Stimulated activated CD8-positive, alpha-beta memory T cell treated with anti-CD3 and anti-CD28 coated beads, Interleukin-12 subunit alpha, Interleukin-12 subunit beta, amount 100 ng/mL, for 24 hours (primary cell): ENCODE results near the gene ANKRD45.
"Not testable (repeated sequence)": the region's sequence is repeated elsewhere in the genome, so short reads cannot be mapped to it uniquely, and the experiment has no call there.

Experiments
- DNase-seq: peaks from one replicate; pipeline ENCODE4 v3.0.0-alpha.2; 2020; ENCODE audit errors: extremely low read depth

Gene ANKRD45

DNA sequence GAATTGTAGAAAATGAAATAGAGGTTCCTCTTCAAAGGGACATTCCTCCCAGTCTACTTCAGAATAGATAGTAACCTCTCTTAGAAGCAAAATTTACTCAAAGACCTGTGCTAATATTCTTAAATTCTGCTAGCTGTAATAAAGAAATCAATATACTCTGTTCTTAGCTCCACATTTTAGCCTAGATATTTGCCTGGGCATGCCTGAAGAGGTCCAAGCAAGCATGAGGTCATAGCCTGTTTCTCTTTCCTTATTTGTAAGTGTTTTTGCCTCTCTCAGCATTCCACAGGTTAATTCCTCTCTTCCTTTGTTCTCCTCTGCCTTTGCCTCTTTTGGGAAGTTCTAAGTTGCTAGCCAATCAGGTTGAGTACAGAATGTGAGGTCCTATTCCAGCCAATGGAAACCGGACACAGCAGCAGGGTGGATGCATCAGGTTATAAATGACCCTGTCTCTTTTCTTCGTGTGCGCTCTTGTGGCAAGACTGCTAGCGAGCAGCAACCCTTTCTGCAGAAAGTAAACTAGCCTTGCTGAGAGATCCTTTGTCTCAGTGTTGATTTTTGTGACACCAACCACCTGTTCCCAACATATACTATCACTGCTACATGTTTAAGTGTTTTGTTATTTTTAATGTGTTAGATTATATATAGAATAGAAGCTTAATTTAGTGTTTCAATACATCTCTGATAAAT lies 27.1 kb downstream of the ANKRD45 start:
- DNase-seq = not testable (repeated sequence)

DNA sequence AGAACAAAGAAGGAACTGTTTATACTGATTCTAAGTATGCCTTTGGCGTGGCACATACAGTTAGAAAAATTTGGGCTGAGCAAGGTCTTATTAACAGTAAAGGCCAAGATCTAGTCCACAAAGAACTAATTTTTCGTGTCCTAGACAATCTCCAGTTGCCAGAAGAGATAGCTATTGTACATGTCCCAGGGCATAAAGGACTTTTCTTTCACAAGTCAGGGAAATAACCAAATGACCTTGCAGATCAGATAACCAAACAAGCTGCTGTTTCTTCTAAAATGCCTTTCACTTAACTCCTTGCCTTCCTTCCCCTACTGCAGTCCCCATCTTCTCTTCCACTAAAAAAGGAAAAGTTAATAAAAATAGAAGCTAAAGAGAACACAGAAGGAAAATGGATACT lies 30.5 kb downstream of the ANKRD45 start:
- DNase-seq = no peak

DNA sequence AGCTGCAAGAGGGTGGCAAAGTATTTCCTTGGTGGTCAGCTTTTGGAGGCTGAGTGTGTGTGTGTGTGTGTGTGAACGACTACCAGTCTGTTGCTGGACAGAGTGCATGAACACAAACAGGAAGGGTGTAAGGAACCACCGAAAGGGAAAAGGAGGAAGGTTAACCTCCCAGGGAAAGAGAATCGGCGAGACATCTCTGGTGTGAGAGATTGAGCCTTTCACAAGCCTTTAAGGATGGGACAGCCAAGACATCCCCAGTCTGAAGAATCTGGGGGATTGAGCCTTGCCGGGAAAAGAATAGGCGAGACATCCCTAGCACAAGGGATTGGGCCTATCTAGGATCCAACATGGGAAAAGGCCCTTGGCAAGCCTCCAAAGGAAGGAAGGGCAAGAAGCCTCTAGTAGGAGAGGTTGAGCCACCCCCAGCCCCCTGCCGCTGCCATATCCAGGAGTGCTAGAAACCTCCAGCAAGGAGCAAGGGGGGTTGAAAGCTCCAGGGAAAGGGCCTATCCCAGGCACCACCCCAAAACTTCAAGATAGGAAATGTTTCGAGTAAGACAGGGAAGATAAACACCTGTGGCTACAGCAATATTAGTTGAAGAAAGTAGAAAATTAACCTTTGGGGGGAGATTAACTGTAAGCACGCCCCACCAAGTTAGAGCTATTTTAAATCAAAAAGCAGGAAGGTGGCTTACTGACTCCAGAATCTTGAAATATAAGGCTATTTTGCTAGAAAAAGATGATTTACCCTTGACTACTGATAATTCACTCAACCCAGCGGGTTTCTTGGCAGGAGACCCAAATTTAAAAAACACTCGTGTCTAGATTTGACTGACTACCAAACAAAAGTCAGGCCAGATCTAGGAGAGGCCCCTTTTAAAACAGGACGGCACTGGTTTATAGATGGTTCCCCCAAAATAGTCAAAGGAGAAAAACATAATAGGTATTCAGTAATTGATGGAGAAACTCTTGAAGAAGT lies 31.3 kb downstream of the ANKRD45 start:
- DNase-seq = no peak

DNA sequence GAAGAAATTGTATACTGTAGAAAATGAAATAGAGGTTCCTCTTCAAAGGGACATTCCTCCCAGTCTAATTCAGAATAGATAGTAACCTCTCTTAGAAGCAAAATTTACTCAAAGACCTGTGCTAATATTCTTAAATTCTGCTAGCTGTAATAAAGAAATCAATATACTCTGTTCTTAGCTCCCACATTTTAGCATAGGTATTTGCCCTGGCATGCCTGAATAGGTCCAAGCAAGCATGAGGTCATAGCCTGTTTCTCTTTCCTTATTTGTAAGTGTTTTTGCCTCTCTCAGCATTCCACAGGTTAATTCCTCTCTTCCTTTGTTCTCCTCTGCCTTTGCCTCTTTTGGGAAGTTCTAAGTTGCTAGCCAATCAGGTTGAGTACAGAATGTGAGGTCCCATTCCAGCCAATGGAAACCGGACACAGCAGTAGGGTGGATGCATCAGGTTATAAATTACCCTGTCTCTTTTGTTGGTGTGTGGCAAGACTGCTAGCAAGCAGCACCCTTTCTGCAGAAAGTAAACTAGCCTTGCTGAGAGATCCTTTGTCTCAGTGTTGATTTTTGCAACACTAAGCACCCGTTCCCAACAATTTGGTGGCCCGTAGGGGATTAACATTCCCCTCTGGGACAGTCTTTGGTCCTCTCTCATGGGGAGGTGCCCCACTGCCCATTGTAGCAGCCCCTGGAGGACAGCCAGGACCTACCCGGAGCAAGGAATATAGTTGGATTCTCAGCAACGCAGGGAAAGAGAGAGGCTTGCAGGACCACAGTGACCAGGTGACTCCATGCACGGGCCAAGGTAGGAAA lies 32.2 kb downstream of the ANKRD45 start:
- DNase-seq = not testable (repeated sequence)

DNA sequence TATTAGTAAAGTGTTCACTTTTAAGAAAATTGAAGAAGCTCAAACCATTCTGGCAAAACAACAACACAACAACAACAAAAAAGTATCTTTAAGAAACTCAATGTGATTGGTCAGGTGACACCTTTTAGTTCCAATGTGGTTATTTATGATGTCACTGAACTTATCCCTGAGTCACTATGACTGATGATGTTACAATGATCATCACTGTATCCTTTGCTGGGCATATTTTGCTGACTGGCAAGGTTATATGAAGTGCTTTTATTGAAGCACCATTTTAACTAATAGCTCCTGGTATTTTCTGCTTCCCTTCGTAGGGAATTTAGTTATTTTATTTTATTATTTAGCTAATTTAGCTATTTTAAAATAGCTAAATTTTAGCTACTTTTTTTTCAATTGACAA lies 34.5 kb downstream of the ANKRD45 start, which contains the start of gene TEX50:
TSS of gene TEX50 (plus strand) at position 223 of the 400 bp plus-strand sequence. CDS start 184 bp downstream, outside the sequence.
- DNase-seq = no peak

DNA sequence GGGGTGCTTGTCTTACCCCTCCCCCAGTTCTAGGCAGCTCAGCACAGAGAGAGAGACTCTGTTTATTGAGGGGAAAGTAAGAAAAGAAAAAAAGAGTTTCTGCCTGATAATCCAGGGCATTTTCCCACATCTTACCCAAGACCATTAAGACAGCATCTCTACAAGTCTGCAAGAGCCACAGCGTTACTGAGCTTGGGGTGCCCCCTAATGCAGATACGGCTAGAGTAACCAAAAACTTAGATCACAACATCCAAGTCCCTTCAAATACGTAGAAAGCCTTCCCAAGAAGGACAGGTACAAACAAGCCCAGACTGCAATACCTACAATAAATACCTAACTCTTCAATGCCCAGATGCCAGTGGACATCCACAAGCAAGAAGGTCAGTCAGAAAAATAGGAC lies 40.8 kb downstream of the ANKRD45 start:
- no peak for DNase-seq

DNA sequence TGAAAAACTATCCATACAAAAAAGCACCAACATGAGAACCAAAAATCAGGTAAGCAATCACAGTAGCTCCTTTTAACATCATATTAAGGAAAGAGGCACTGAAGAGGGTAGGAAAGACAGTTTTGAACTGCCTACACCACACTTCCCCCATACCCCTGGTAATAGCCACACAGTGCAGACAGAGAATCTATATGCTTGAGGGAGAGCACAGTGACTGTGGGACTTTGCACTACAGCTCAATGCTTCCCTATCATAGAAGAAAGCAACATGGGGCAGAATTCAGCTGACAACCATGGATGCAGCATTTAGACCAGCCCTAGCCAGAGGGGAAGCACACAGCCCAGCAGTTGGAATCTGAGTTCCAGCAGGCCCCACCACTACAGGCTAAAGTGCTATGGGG lies 42.4 kb downstream of the ANKRD45 start:
- no peak for DNase-seq

DNA sequence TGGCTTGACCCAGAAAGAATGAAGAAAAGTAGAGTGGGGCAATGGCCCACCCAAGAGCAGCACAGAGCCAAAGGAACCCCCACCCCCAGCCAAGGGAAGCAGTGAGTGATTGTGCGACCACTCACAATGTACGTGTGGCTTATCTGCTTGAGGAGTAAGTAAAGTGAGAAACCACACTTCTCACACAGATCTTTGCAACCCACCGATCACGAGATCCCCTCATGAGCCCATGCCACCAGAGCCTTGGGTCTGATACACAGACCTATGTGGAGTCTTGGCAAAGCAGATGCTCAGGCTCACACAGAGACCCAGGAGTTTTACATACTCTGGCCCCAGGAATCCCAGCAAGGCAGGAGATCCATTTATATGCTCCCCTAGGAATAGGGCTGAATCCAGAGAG lies 52.8 kb downstream of the ANKRD45 start:
- DNase-seq = no peak

DNA sequence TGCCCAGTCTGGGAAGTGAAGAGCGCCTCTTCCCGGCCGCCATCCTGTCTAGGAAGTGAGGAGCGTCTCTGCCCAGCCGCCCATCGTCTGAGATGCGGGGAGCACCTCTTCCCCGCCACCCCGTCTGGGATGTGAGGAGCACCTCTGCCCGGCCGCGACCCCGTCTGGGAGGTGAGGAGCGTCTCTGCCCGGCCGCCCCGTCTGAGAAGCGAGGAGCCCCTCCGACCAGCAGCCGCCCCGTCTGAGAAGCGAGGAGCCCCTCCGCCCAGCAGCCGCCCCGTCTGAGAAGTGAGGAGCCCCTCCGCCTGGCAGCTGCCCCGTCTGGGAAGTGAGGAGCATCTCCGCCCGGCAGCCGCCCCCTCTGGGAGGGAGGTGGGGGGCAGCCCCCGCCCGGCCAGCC lies 56.6 kb downstream of the ANKRD45 start:
- not testable (repeated sequence) for DNase-seq

DNA sequence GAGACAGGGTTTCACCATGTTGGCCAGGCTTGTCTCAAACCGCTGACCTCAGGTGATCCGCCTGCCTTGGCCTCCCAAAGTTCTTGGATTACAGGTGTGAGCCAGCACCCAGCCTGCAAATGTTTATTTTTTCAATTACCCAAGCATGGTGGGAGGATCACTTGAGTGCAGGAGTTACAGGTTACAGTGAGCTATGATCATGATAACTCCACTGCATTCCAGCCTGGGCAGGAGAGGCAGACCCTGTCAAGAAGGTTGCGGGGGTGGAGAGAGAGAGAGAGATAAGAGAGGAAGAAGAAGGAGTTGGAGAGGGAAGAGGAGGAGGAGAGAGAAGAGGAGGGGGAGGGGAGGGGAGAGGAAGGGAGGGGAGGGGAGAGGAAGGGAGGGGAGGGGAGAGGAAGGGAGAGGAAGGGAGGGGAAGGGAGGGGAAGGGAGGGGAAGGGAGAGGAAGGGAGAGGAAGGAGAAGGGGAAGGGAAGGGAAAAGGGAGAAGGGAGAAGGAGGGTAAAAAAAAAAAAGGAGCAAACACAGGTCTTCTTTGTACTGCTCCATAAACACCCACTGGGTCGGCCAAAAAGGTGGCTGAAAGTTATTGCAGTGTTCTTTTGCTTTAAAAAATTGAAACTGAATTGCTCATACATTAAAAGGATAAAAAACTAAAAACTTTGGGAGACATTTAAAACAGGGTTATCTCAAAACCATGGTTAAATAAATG lies 61.0 kb downstream of the ANKRD45 start:
- DNase-seq = no peak

DNA sequence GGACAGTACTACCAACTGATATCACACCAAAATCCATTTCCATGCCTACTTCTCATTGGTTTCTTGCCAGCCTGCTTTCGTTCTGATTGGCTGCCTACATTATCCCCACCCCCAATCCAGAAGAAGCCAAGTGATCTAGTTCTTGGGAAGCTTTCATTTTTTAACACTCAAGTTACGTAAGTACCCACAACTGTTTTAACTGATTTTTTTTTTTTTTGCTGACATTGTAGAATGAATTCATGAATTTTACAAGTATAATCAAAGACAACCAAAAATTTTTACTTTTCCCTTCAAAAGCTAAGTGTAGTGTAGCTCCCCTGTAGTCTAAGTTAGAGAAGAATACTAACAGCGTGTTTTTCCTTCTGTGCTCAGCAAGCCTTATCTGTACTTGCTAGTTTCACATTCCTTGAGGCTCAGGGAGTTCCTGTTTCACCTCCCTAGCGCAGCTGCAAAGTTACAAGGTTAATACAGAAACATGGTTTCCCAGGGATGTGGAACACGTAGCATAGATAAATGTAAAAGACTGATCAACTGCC lies 66.5 kb downstream of the ANKRD45 start, which contains the start of gene SLC9C2:
TSS of gene SLC9C2 (minus strand) at position 17 of the 536 bp plus-strand sequence. CDS start 1,296 bp downstream, outside the sequence.
- no peak for DNase-seq

DNA sequence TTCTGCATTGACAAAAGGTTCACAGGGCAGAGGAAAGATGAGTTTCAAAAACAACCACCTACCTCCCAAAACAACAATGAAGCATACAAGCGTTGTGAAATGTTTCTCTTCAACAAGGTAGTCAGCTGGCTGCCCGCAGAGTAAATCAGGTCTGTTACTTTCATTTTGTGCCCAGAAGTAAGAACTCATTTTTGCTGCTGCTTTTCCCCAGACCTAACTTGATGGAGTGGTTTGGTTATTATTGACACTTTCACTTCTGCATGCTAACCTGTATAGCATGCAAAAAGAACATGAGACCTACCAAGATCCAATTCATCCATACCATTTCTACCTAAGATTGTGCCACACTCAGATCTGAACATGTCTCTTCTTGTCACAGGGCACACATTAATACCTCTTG lies 68.1 kb downstream of the ANKRD45 start:
- no peak for DNase-seq

DNA sequence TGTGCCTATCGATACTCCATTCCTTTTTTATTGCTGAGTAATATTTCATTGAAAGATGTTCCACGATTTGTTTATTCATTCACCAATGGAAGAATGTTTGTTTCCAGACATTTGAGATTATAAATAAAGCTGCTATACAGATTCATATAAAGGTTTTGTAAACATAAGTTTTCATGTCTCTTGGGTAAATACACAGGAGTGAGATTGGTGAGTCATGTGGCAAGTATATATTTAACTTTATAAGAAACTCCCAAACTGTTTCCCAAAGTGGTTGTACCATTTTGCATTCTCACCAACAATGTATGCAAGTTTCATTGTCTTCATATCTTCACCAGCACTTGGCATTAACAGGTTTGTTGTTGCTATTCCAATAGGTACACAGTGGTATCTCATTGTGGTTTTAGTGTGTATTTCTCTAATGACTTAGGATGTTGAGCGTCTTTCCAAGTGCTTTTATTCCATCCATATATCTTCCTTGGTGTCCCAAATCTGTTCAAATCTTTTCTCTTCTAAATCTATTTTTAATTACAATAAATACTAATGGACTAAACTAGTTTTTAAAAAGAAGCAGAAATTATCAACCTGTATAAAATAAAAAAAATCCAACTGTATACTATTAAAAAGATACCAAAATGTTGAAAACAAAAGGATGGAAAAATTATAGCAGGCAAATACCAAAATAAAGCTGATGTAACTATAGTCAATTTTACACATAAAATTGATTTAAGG lies 73.4 kb downstream of the ANKRD45 start:
- no peak for DNase-seq

DNA sequence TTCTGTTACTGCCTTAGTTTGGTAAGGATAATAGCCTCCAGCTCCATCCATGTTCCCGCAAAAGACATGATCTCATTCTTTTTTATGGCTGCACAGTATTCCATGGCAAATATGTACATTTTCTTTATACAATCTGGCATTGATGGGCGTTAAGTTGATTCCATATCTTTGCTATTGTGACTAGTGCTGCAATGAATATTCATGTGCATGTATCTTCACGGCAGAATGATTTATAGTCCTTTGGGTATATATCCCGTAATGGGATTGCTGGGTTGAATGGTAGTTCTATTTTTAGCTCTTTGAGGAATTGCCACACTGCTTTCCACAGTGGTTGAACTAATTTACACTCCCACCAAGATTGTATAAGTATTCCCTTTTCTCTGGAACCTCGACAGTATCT lies 78.5 kb downstream of the ANKRD45 start:
- not testable (repeated sequence) for DNase-seq

DNA sequence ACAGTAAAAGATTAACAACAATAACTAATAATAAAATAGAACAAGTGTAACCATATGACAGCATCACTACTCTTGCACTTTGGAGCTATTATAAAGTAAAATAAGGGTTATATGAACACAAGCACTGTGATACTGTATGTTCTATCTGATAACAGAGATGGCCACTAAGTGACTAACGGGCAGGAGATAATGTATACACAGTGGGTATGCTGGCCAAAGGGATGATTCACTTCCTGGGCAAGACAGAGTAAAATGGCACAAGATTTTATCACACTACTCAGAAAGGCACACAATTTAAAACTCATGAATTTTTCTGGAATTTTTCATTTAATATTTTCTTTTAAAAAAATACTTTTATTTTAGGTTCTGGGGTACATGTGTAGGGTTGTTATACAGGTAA lies 79.1 kb downstream of the ANKRD45 start:
- DNase-seq = no peak

DNA sequence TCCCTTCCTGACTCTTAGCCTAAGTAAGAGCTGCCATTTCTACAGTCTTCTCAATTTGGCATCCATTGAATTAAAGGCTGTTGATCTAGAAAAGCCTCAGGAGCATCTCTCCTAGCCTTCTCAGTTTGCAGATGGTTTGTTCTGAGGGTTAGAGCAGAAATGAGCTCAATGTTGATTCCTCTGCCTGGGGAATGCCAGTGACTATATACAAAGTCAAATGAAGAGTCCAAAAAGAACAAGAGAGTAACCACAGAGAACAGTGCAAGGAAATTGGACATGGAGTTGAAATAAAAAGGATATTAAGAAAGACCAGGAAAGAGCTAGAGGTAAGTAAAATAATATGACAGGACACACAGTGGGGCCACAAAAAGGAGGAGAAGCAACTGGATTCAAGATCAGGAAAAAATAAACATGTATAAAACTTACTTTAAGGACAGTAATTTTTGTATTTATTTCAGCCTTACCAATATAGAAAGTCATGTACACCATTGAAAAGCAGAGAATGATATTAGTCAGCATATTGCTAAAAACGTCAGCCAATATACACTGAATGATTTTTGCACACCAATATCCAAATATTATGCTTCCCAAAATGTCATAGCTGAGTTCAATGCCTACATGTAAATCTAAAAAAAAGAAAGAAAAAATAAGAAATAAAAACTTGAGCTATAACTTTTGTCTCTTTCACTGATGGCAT lies 88.1 kb downstream of the ANKRD45 start:
- DNase-seq = no peak

DNA sequence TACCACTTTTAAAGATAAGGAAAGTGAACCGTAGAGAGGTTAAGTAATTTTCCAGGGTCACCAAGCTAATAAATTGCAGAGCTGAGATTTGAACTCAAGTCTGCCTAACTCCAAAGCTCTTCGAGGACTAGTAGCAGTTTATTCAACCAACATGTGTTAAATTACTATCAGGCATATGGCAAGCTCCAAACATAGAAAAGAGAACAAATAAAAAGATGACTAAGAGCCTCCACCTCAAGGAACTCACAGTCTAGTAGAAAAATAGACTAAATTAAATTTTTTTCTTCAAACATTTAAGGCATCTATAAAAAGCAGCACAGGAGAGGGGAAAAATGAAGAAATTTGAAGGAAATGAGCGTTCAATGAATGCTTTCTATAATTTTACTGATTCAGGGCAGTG lies 89.0 kb downstream of the ANKRD45 start:
- DNase-seq = no peak

DNA sequence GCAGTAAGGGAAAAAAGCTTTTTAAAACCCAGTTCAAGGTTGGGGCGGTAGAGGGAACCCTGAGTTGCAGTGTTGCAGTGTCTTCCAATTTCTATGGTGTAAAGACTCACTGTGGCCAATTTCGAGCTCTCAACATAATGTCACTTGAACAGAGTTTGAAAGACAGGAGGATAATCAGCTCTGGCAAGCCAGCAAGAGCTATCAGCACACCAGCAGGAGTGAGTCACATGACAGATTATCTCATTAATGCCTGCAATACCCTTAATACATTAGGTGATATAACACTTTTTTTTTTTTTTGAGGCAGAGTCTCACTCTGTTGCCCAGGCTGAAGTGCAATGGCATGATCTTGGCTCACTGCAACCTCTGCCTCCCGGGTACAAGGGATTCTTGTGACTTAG lies 89.6 kb downstream of the ANKRD45 start:
- no peak for DNase-seq

DNA sequence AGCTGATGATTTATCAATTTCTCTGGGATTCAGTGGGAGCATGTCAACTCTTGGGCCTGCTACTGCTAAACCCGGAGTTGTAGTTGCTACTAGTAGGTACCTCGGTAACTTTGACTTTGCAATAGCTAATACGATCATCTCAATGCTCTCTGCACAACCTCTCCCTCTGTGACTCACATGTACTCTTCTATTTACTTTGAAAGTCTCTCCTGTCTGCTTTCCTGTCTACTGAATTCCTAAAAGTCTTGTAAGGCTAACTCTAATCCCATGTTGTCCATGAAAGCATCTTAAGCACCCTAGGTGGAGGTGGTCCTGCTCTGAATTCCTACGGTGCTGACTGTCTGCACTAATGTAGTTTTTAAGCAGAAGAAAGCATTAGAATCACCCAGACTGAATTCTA lies 96.1 kb downstream of the ANKRD45 start:
- no peak for DNase-seq
